ENCODE data around the gene ADGRE3.
"Not testable (repeated sequence)": the region's sequence is repeated elsewhere in the genome, so short reads cannot be mapped to it uniquely, and the experiment has no call there.

The ADGRE3 gene

GRCh38 chr19:14669940-14670339 lies 4.7 kb downstream of the ADGRE3 start:
- DNase-seq, result no peak

DNA sequence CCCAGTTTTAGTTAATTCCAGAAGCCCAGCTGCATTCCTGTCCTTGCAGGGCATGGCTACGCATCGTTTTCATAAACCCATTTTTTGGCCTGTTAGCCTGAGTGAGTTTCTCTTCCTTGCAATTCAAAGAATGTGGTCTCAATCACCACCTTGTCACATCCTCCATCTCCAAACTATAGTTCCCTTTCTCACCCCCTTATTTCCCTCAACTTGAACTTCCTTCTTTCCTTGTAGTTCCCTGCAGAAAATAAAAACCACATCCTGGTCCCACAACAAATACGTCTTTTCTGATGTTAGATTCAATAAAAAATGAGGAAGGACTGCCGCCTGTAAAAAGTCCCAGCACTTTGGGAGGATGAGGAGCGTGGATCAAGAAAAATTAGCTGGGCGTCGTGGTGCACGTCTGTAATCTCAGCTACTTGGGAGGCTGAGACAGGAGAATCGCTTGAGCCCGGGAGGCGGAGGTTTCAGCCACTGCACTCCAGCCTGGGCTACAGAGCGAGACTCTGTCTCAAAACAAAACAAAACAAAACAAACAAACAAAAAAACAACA lies 13.2 kb downstream of the ADGRE3 start:
- no peak for DNase-seq

DNA sequence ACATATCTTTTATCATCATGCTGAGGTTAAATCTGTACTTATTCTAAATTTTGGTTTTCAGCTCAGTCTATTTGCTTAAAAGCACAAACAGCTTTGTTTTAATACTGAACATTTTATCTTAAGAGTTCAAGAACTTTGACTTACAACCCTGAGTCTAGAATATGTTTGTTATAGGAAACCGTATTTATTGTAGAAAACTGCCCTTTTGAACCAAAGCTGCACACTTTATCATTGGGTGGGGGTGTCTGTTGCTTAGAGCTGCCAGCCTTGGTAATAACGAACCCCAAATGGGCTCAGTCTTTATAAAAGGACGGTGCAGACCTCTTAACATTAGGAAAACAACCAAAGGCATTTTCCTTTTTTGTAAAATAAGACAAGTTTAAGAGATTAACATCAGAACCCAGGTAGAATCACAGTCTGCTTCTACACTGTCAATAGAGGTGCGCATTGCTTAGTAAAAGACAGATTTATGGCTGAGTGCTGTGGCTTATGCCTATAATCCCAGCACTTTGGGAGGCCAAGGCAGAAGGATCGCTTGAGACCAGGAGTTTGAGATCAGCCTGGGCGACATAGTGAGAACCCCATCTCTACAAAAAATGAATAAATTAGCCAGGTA lies 14.7 kb downstream of the ADGRE3 start:
- no peak for DNase-seq

DNA sequence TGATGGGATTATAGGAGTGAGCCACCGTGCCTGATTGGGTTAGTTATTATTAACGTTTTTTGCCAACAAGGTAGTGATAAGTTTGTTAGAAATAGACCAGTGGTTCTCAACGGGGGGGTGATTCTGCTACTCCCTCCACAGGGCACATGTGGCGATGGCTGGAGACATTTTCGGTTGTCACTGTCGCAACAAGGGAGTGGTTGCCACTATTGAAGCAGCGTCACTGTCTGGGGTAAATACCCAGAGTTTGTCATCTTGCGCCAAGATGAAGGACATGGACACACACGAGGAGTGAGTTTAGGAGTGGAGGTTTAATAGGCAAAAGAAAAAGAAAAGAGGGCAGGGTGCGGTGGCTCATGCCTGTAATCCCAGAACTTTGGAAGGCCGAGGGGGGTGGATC lies 18.9 kb downstream of the ADGRE3 start:
- DNase-seq, result no peak

DNA sequence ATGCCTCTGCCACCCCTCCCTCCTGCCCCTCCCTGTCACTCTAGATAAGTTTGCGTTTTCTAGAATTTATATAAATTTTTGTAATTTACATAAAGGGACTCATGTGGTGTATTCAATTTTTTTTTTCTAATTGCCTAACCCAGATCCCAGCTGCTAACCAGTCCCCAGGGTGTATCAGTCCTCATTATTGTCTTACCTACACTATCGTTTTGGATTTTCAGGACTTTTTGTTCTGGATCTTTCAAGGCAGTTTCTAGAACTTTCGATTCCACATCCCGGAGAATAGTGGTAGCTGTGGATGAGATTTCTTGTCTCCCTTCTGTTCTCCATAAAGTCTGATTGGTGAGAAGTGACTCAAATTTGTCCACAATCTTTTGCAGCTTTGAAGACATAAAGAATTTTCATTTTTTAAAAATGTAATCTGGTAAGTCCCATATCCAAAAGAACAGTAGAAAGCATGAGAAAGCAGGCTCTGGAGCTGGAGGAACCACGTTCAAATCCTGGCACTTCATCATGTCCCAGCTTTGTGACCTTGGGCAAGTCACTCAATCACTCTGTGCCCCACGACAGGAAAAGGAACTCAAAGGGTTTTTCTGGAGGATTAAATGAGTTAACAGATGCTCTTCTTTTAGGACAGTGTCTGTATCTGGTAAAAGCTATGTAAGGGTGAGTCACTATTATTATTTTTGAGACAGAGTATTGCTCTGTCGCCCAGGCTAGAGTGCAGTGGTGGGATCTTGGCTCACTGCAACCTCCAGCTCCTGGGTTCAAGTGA lies 19.7 kb downstream of the ADGRE3 start:
- DNase-seq, result no peak

- no peak for DNase-seq
These were observed 24.5 kb downstream of the ADGRE3 start for GRCh38 chr19:14650161-14650560.

DNA sequence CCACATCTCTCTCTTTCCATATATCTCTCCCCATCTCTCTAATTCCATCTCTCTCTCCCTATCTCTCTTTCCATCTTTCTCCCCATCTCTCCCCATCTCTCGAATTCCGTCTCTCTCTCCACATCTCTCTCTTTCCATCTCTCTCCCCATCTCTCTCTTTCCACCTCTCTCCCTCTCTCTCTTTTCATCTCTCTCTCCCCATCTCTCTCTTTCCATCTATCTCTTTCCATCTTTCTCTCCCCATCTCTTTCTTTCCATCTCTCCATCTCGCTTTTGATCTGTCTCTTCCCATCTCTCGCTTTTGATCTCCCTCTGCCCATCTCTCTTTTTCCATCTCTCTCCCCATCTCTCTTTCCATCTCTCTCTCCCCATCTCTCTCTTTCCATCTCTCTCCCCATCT lies 25.6 kb downstream of the ADGRE3 start:
- no peak for DNase-seq

DNA sequence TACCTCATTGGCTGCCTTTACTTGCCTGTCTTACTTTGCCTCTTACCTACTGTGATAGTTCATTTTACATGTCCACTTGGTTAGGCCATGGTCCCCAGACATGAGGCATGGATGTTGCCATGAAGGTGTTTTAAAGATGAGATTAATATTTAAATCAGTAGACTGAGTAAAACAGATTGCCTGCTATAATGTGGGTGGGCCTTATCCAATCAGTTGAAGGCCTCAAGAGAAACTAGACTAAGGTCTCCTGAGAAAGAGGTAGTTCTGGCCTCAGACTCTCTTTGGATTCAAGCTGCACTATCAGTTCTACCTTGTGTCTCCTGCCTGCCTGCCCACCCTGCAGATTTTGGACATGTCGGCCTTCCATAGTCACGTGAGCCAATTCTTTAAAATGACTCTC lies 26.1 kb downstream of the ADGRE3 start:
- no peak for DNase-seq

DNA sequence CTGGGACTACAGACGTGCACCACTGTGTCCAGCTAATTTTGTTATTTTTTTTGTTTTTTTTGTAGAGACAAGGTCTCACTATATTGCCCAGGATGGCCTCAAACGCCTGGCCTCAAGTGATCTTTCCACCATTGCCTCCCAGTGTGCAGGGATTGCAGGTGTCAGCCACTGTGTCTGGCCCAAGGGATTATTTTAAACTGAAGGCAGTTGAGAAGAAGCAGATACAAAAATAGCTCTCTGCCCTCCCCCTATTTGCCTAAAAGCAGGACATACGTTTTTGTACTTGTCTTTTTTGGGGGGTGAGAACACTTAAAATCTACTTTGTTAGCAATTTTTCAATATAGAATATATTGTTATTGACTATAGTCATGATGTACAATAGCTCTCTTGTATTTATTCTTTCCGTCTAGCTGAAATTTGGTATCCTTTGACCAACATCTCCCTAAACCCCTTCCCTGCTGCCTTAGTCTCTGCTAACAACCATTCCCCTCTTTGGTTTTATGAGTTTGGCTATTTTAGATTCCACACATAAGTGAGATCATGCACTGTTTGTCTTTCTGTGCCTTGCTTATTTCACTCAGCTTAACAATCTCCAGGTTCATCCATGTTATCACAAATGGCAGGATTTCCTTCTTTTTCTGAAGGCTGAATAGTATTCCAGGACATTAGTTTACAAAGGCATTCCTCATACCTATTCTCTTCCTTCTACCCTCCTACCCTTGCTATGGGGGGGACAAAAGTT lies 34.9 kb downstream of the ADGRE3 start:
- no peak for DNase-seq

- DNase-seq, result no peak
These were observed 42.4 kb downstream of the ADGRE3 start for GRCh38 chr19:14632286-14632685.

- DNase-seq, result no peak
These were observed 45.1 kb downstream of the ADGRE3 start for GRCh38 chr19:14629557-14629956.

GRCh38 chr19:14624491-14624890 lies 50.2 kb downstream of the ADGRE3 start:
- DNase-seq, result not testable (repeated sequence)

- no peak for DNase-seq
These were observed 55.2 kb downstream of the ADGRE3 start for GRCh38 chr19:14619404-14619803.

GRCh38 chr19:14616407-14616806 lies 58.2 kb downstream of the ADGRE3 start:
- no peak for DNase-seq

GRCh38 chr19:14615623-14616022 lies 59.0 kb downstream of the ADGRE3 start:
- DNase-seq, result no peak

- DNase-seq, result no peak
These were observed 60.6 kb downstream of the ADGRE3 start for GRCh38 chr19:14614099-14614412.

- not testable (repeated sequence) for DNase-seq
These were observed 61.1 kb downstream of the ADGRE3 start for GRCh38 chr19:14613399-14614098.

DNA sequence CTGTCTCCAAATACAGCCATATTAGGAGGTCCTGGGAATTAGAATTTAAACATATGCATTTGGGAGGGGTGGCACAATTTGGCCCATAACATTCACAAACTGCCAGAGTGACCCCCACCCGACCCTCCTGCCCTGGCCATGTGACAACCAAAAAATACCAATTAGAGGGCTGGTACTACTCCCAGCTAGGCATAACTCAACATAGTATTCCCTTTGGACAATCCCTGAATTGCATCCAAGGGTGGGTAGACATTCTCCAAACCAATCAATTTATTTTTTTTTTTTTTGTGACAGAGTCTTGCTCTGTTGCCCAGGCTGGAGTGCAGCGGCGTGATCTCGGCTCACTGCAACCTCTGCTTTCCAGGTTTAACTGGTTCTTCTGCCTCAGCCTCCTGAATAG lies 62.0 kb downstream of the ADGRE3 start:
- DNase-seq, result no peak

- not testable (repeated sequence) for DNase-seq
These were observed 62.4 kb downstream of the ADGRE3 start for GRCh38 chr19:14612242-14612641.

GRCh38 chr19:14611051-14611450 lies 63.6 kb downstream of the ADGRE3 start:
- no peak for DNase-seq

DNA sequence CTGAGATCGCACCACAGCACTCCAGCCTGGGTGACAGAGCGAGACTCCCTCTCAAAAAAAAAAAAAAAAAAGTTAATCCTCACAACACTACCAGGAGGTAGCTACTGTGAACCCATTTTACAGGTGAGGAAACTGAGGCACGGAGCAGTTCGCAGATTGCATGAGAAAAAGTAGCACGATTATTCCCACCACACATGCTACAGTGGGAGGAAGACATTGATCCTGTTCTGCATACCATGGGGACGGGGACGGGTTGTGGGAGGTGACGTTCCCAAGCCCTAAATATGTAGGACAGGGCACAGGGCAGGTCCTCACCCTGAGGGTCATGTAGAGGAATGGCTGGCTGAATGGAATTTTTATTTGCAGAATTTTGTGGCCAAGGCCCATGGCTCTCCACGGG lies 68.0 kb downstream of the ADGRE3 start:
- DNase-seq, result no peak

- no peak for DNase-seq
These were observed 70.7 kb downstream of the ADGRE3 start for GRCh38 chr19:14603990-14604387.

DNA sequence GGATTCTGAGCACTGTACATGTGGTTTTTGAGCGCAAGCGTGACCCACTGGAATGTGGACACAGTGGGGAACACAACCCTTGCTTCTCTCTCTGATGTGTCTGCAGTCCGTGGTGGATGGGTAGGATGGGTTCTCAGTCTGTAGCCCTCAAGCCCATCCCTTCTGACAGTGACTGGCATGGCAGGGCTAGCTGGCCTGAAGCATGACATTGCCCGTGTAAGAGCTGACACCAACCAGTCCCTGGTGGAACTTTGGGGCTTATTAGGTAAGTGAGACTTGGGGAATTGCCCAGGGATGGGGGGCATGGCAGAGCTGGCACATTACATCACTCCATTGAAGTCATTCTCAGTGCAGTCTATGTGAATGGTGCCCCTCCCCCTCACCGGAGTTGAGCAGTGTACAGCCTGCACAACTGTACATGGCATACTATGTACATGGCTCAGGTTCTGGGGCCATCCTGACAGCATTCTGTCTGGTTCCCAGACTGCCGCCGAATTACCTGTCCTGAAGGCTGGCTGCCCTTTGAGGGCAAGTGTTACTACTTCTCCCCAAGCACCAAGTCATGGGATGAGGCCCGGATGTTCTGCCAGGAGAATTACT lies 75.0 kb downstream of the ADGRE3 start:
- no peak for DNase-seq

Data from NCI-H345 (cell line).